GM12865 (cell line): ENCODE results near the gene HYCC2.

Experiments
- DNase-seq: peaks from one replicate; pipeline ENCODE4 v3.0.0; 2010; ENCODE audit warnings: low read depth
- H3K4me3 ChIP-seq: 2 replicates; pipeline ENCODE4 v1.5.1; 2011; ENCODE audit warnings: mild to moderate bottlenecking, low read depth, low read length, control low read depth
- CTCF ChIP-seq: IDR thresholded peaks from 2 replicates; pipeline ENCODE4 v1.5.1; 2011; ENCODE audit warnings: low read length, control low read depth, low read depth, inconsistent platforms; ENCODE audit not compliant: insufficient read depth; ENCODE audit errors: missing control alignments

HYCC2 gene

GRCh38 chr2:201105759-201106158, 34.3 kb upstream of the HYCC2 start:
- TF ChIP-seq CTCF: no peak
- no peak overlapping the region for H3K4me3 ChIP-seq
- no peak for DNase-seq

GRCh38 chr2:201100497-201100896, 29.0 kb upstream of the HYCC2 start:
- no peak for TF ChIP-seq CTCF
- H3K4me3 ChIP-seq: no peak overlapping the region
- no peak for DNase-seq

- no peak for TF ChIP-seq CTCF
- DNase-seq: no peak
- no peak overlapping the region for H3K4me3 ChIP-seq
Observed at GRCh38 chr2:201093573-201093972, 22.1 kb upstream of the HYCC2 start.

GRCh38 chr2:201090574-201090973, 19.1 kb upstream of the HYCC2 start:
- TF ChIP-seq CTCF: no peak
- no peak for DNase-seq
- H3K4me3 ChIP-seq: no peak overlapping the region

DNA sequence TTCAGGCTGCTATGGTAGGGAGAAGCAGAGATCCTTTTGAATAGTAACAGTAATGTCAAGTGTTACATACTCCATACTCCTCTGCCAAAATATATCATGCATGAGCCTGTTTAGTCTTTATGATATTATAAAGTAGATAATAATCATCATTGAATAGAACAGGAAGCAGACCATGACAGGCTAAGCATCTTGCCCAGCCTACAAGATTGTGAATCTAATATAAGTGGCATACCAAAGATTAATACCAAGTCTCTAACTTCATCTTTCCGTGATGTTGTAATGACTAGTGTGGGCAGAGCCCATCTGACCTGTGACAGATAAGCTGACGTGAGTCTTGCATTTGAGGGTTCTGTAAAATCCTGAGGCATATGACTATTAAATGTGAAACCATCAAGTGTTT, 13.4 kb upstream of the HYCC2 start:
- no peak for TF ChIP-seq CTCF
- no peak overlapping the region for H3K4me3 ChIP-seq
- no peak for DNase-seq

DNA sequence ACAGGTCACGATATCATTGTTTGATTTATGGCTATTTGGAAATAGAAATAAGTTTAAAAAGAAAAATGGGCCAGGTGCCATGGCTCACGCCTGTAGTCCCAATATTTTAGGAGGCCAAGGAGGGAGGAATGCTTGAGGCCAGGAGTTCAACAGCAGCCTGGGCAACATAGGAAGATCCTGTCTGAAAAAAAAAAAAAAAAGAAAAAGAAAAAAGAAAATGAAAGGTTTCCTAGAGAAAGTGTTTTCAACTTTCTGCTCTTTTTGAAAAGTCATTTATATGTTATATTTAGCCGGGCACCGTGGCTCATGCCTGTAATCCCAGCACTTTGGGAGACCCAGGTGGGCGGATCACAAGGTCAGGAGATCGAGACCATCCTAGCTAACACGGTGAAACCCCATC, 3.5 kb upstream of the HYCC2 start:
- DNase-seq: no peak
- no peak overlapping the region for H3K4me3 ChIP-seq
- TF ChIP-seq CTCF: no peak

- no peak for DNase-seq
- H3K4me3 ChIP-seq: peak overlapping the region; percentile 97
- no peak for TF ChIP-seq CTCF
Observed at GRCh38 chr2:201073071-201073470, 1.6 kb upstream of the HYCC2 start.
